HCT116 (cell line): Measurements from ENCODE around the gene FMO4. TPM values are rescaled to one million over a fixed set of nuclear protein-coding genes. Genes with fewer than 3 reads are reported as not detected.

Experiments
- ATAC-seq: fragments of 200-7000 bp; cut with Tn5 transposase; 2 replicates; pipeline ENCODE4 v1.9.1; 2020; ENCODE audit warnings: mild to moderate bottlenecking, moderate library complexity
- BruUV-seq: library from RNA; stranded (reverse); fragments of 400-500 nt; replicated peaks from 2 replicates; lab custom pipeline; 2021; lab: Mats Ljungman, UMichigan
- CTCF ChIA-PET: fragments of 300-600 bp; sonication (Branson Sonifier 250); formaldehyde crosslinking; loops from one replicate; lab custom pipeline; 2021; ENCODE audit warnings: antibody characterized with exemption; lab: Charles Lee
- POLR2A ChIA-PET: fragments of 300-600, 350-600 bp; sonication (Branson Sonifier 250); formaldehyde crosslinking; loops from one replicate; lab custom pipeline; 2021; ENCODE audit warnings: antibody characterized with exemption; lab: Charles Lee
- RAD21 ChIA-PET, 2 experiments: fragments of 300-600 bp; sonication (Branson Sonifier 250); formaldehyde crosslinking; loops; one replicate each; lab custom pipeline; 2023; ENCODE audit warnings: low total read pairs in 2 of 2; ENCODE audit not compliant: uncharacterized antibody in 2 of 2, unreplicated experiment in 2 of 2, low non-redundant PET in 1 of 2; lab: Charles Lee
- DNase-seq: peaks from one replicate; pipeline ENCODE4 v3.0.0-alpha.2; 2010; ENCODE audit warnings: low read depth, low spot score
- H2AFZ ChIP-seq: fragments of 200-600 bp; shearing (Covaris generic), sonication (generic); 2 replicates; pipeline ENCODE4 v1.6.1; 2017; ENCODE audit warnings: low read depth, mixed run types, mixed read lengths, antibody characterized with exemption, low read length; ENCODE audit not compliant: poor library complexity, severe bottlenecking
- H3K27ac ChIP-seq: 2 replicates; pipeline ENCODE4 v1.5.1; 2012; ENCODE audit warnings: low read depth, low read length
- H3K27me3 ChIP-seq: fragments of 200-600 bp; sonication (generic); 2 replicates; pipeline ENCODE4 v1.6.1; 2016; ENCODE audit warnings: mixed run types, low read length, mixed read lengths; ENCODE audit not compliant: insufficient read depth
- H3K36me3 ChIP-seq, 2 experiments: fragments of 200-500 bp in 1 of 2; fragments of 200-600 bp in 1 of 2; sonication (Bioruptor generic) in 1 of 2; sonication (generic) in 1 of 2; 2 replicates each; pipeline versions ENCODE4 v1.5.1 to v1.6.1; 2014 to 2016; ENCODE audit warnings: low read length in 2 of 2, inconsistent platforms in 1 of 2, mixed read lengths in 1 of 2, mixed run types in 1 of 2; ENCODE audit not compliant: insufficient read depth in 2 of 2, control insufficient read depth in 1 of 2
- H3K4me1 ChIP-seq, 2 experiments: fragments of 200-600 bp in 1 of 2; sonication (generic) in 1 of 2; 2 replicates each; pipeline versions ENCODE4 v1.5.1 to v1.6.1; 2012 to 2017; ENCODE audit warnings: low read length in 2 of 2, inconsistent platforms in 1 of 2, mild to moderate bottlenecking in 1 of 2, mixed read lengths in 1 of 2, mixed run types in 1 of 2, moderate library complexity in 1 of 2; ENCODE audit not compliant: insufficient read depth in 2 of 2, control insufficient read depth in 1 of 2
- H3K4me2 ChIP-seq: fragments of 200-600 bp; sonication (generic); 2 replicates; pipeline ENCODE4 v1.6.1; 2017; ENCODE audit warnings: mixed run types, low read length, mixed read lengths
- H3K4me3 ChIP-seq, 2 experiments: fragments of 200-600 bp in 1 of 2; sonication (generic) in 1 of 2; replicated peaks in 1 of 2; 2 replicates each; pipeline ENCODE4 v1.5.1; 2011 to 2016; ENCODE audit warnings: low read length in 2 of 2, control low read depth in 1 of 2, low read depth in 1 of 2, mild to moderate bottlenecking in 1 of 2, mixed read lengths in 1 of 2, mixed run types in 1 of 2
- H3K79me2 ChIP-seq: fragments of 200-600 bp; sonication (generic); 2 replicates; pipeline ENCODE4 v1.6.1; 2017; ENCODE audit warnings: mild to moderate bottlenecking, mixed run types, low read length, moderate library complexity, mixed read lengths; ENCODE audit not compliant: insufficient read depth
- H3K9ac ChIP-seq: fragments of 200-600 bp; sonication (generic); 2 replicates; pipeline ENCODE4 v1.6.1; 2016; ENCODE audit warnings: low read length, mixed read lengths
- H3K9me2 ChIP-seq: fragments of 200-600 bp; sonication (generic), shearing (Covaris generic); 2 replicates; pipeline ENCODE4 v1.6.1; 2017; ENCODE audit warnings: mixed run types, mild to moderate bottlenecking, moderate library complexity; ENCODE audit not compliant: insufficient read depth
- H3K9me3 ChIP-seq, 2 experiments: fragments of 200-500 bp in 1 of 2; fragments of 200-600 bp in 1 of 2; sonication (Bioruptor generic) in 1 of 2; sonication (generic) in 1 of 2; 2 replicates each; pipeline ENCODE4 v1.6.1; 2014 to 2017; ENCODE audit warnings: low read length in 2 of 2, mixed read lengths in 2 of 2, inconsistent platforms in 1 of 2, low read depth in 1 of 2, mild to moderate bottlenecking in 1 of 2, mixed run types in 1 of 2, moderate library complexity in 1 of 2; ENCODE audit not compliant: control insufficient read depth in 1 of 2, insufficient read depth in 1 of 2
- H4K20me1 ChIP-seq: fragments of 200-600 bp; sonication (generic), shearing (Covaris generic); 2 replicates; pipeline ENCODE4 v1.6.1; 2017; ENCODE audit warnings: mixed run types, mild to moderate bottlenecking, moderate library complexity; ENCODE audit not compliant: insufficient read depth
- ATF3 ChIP-seq: IDR thresholded peaks from 2 replicates; pipeline ENCODE4 v1.6.1; 2012
- FOSL1 ChIP-seq: IDR thresholded peaks from 2 replicates; pipeline ENCODE4 v1.6.1; 2012; ENCODE audit warnings: low read depth
- MAX ChIP-seq: IDR thresholded peaks from 2 replicates; pipeline ENCODE4 v1.6.1; 2012
- SRF ChIP-seq: IDR thresholded peaks from 2 replicates; pipeline ENCODE4 v1.6.1; 2012; ENCODE audit warnings: low read depth
- ZBTB33 ChIP-seq: IDR thresholded peaks from 2 replicates; pipeline ENCODE4 v1.6.1; 2011; ENCODE audit warnings: mild to moderate bottlenecking, low read length, moderate library complexity; ENCODE audit not compliant: insufficient replicate concordance; ENCODE audit errors: extremely low read depth
- intact Hi-C: fragments of 100-400 bp; cut with micrococcal nuclease; formaldehyde crosslinking; loops from 2 replicates; pipeline ENCODE4 v1.10.0; 2022
- total RNA-seq: library from RNA; stranded (reverse); gene quantifications from one replicate; pipeline ENCODE4 v1.2.1, GENCODE V29; 2021; ENCODE audit not compliant: unreplicated experiment

Gene FMO4
- total RNA-seq, 1 experiment from 2014 or later: 1.4 TPM

- ATAC-seq (no peak), DNase-seq (no peak)
- Histone ChIP-seq H3K79me2 (no peaks in the 10 kb centered on the region), H3K36me3 (no peaks in the 10 kb centered on the region), H3K9me2 (no peaks in the 10 kb centered on the region), H3K27me3 (no peaks in the 10 kb centered on the region), H3K9ac (no peak overlapping the region), H3K4me2 (no peak overlapping the region), H3K4me1 (peaks cover 7 to 12% of the 10 kb centered on the region in 2 experiments; a peak in 3 of 4 replicates), H3K9me3 (no peaks in the 10 kb centered on the region), H3K4me3 (no peak overlapping the region), H3K27ac (no peak overlapping the region), H4K20me1 (no peaks in the 10 kb centered on the region), H2AFZ (no peak overlapping the region)
- POLR2A ChIA-PET: no interaction called here
- CTCF ChIA-PET: no interaction called here
- intact Hi-C loops: loop anchor here (5.0 kb wide), 2 partner anchors 63 to 97 kb away; partner anchors contain the start of gene FMO1
- BruUV-seq: no TSS peak
- TF ChIP-seq FOSL1: no peak
- no peak for TF ChIP-seq MAX
- TF ChIP-seq ATF3: no peak
- TF ChIP-seq ZBTB33: no peak
- no peak for TF ChIP-seq SRF
- RAD21 ChIA-PET: no interaction called here
These were observed 3.3 kb upstream of the FMO4 start for GRCh38 chr1:171310661-171311087.
